Body of pancreas (tissue), 4 donors: ENCODE measurements around the gene PRODH2.
"Not testable (repeated sequence)": the region's sequence is repeated elsewhere in the genome, so short reads cannot be mapped to it uniquely, and the experiment has no call there.

Source experiments
- CTCF ChIP-seq, 7 experiments: fragments of 450-650 bp in 4 of 7; fragments of 200-600 bp in 3 of 7; sonication (generic) in 3 of 7; IDR thresholded peaks; one replicate each; pipeline ENCODE4 v1.5.1; 2016 to 2019; ENCODE audit warnings: antibody characterized with exemption in 7 of 7
- POLR2A ChIP-seq, 3 donors: fragments of 450-650 bp; IDR thresholded peaks; one replicate each; pipeline ENCODE4 v1.6.1; 2016; ENCODE audit warnings: antibody characterized with exemption in 3 of 3, mild to moderate bottlenecking in 2 of 3

DNA sequence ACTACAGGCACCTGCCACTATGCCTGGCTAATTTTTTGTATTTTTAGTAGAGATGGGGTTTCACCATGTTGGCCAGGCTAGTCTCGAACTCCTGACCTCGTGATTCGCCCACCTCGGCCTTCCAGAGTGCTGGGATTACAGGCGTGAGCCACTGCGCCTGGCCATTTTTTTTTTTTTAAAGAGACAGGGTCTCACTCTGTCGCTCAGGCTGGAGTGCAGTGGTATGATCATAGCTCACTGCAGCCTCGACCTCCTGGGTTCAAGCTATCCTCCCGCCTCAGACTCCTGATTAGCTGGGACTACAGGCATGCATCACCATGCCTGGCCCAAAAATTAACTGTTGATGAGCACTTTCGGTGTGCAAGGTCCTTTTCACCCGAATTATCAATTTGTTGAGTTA, 23.5 kb upstream of the PRODH2 start:
- TF ChIP-seq POLR2A, CTCF (IDR thresholded peaks at IDR 0.05): not testable (repeated sequence)
